Measurements from ENCODE around the gene PIP5K1C. TPM values are rescaled to one million over a fixed set of nuclear protein-coding genes. Genes with fewer than 3 reads are reported as not detected.
"Not testable (repeated sequence)": the region's sequence is repeated elsewhere in the genome, so short reads cannot be mapped to it uniquely, and the experiment has no call there.

The PIP5K1C gene
- total RNA-seq, 2 donors from 2014 or later, result 27.0 to 29.6 TPM

DNA sequence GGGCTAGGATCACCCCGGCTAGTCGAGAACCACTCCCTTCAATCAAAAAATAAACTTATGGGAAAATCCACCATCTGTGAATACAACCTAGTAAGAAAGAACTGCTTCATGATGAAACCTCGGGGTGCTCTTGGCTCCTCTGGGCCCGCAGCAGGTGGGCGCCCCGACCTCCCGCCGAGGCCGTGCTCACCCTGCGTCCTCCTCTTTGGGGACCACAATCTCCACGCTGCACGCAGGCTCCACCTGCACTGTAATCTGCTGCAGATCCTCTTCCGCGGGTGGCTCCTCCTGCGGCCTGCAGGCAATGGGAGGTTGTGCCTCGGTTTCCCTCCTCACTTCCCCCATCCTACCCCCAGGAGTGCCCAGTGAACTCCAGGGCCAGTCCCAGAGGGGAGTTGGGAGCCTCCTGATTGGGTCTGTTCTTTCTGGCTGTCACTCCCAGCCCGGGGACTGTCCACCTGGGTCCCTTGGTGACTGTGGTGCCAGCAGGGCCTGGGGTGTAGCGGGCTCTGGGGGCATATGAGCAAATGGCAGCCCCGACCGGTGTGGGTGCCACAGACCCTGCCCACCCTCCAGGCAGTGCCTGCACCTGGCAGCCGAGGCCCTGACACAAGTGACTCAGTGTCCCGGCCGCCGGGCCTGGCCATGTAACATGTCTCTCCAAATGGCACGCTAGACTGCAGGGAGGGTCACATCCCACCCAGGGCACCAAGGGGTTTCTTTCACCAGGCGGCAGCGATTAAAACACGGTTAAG, 58.6 kb downstream of the PIP5K1C start:
- Mint-ChIP-seq H3K27ac (no peak overlapping the region), H3K9me3 (no peaks in the 10 kb centered on the region), H3K4me3 (no peak overlapping the region), H3K4me1 (ENCODE audit: low read depth in 2 of 2) (peaks cover 0 to 3% of the 10 kb centered on the region in 2 donors), H3K27me3 (no peaks in the 10 kb centered on the region), H3K36me3 (no peaks in the 10 kb centered on the region)
- no peak for ATAC-seq
- DNase-seq (ENCODE audit: low spot score), result no peak

DNA sequence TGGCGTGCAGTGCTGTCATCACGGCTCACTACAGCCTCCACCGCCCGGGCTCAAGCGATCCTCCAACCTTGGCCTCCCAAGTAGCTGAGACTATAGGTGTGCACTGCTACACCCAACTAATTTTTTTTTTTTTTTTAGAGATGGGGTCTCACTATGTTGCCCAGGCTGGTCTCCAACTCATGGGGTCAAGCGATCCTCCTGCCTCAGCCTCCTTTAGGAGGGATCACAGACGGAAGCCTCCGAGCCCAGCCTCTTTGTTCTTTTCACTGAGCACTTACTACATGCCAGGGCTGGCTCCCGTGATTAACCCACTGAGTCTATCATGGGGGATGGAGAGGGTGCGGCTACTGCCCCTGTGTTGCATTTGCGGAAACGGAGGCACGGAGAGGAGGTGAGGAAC, 60.8 kb downstream of the PIP5K1C start:
- Mint-ChIP-seq H3K4me1 (ENCODE audit: low read depth in 2 of 2) (peaks cover 0 to 3% of the 10 kb centered on the region in 2 donors), H3K27me3 (no peaks in the 10 kb centered on the region), H3K27ac (no peak overlapping the region), H3K4me3 (no peak overlapping the region), H3K9me3 (no peaks in the 10 kb centered on the region), H3K36me3 (no peaks in the 10 kb centered on the region)
- ATAC-seq (no peak), DNase-seq (ENCODE audit: low spot score) (no peak)

DNA sequence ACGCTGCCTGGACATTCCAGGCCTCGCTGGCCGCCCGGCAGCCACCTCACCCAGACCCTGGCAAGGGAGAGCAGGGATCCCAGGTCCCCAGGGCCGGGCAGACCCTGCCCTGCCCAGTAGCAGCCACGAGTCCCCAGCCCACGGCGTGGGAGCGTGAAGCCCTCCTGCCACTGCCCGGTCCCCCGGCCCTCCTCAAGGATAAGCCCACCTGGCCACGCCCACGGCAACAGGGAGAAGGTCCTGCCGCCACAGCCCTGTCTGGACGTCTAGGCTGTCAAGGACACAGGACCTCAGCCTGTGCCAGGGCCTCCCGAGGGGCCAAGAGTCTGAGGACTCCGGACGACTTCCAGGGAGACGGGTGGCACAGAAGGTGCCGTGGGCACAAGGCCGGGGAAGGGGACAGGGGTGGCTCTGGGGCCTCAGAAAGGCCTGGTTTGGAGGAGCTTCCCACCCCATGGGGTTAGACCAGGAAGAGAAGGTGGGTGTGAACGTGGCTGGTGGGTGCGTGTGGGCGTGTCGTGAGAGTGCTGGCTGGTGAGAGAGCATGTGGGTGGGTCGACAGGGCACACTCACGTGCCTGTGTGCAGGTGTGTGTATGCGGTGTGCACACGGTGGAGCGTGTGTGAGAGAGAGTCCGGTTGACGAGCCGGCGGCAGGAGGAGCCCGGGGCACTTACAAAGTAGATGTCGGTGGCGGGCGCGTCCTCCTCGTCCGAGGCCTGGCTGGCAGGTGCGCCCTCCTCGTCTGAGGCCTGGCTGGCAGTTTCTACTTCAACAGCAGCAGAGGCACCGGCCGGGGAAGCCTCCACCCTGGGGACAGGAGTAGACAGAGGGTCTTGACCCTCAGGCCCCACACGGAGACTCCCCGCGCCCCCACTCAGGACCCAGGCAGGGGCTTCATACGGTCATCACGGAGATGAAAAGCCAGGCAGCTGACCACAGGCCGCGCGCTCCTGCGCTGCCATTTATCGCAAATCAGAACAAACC, 61.8 kb downstream of the PIP5K1C start:
- H3K36me3 Mint-ChIP-seq, result no peaks in the 10 kb centered on the region
- no peak for ATAC-seq
- no peaks in the 10 kb centered on the region for H3K27me3 Mint-ChIP-seq
- H3K9me3 Mint-ChIP-seq, result no peaks in the 10 kb centered on the region
- H3K4me3 Mint-ChIP-seq, result no peak overlapping the region
- H3K4me1 Mint-ChIP-seq (ENCODE audit: low read depth in 2 of 2), result peaks cover 0 to 3% of the 10 kb centered on the region in 2 donors
- no peak overlapping the region for H3K27ac Mint-ChIP-seq
- no peak for DNase-seq (ENCODE audit: low spot score)

DNA sequence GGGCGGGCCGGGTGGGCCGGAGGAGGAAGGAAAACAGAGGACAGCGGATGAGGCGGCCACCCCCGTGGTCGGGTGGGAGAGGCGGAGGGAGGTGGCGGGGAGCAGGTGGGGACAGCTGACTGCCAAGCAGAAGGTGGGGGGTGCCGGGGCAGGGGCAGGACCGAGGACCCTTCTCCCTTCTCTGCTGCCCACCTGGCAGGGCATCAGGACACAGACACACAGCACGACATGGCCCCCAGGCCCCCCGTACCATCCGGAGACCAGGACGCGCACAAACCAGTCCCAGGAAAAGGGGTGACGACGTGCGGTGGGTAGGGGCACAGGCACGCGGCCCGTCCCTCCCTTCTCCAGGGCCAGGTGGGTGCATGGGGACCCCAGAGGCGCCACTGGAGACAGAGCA, 62.6 kb downstream of the PIP5K1C start:
- Mint-ChIP-seq H3K36me3 (no peaks in the 10 kb centered on the region), H3K4me1 (ENCODE audit: low read depth in 2 of 2) (peaks cover 0 to 3% of the 10 kb centered on the region in 2 donors), H3K9me3 (no peaks in the 10 kb centered on the region), H3K4me3 (no peak overlapping the region), H3K27me3 (no peaks in the 10 kb centered on the region), H3K27ac (no peak overlapping the region)
- DNase-seq (ENCODE audit: low spot score) (no peak), ATAC-seq (no peak)

DNA sequence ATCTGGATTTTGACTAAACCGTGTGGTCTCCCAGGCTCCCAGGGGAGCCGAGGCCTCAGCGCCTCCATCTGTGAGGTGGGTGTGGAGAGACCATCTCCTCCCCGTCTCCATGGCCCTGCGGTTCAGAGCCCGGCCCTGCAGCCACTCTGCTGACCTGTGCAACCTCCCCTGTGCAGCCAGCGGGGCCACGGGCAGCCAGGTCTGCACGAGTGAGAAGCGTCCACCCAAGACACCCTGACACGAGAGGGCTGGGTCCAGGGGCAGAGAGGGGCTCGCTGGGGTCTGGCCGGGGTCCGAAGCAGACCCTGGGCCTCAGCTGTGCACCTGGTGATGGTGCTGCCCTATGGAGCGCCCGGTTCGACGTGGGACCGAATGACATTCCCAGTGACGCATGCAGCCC, 63.3 kb downstream of the PIP5K1C start:
- H3K4me3 Mint-ChIP-seq, result no peak overlapping the region
- peaks cover 0 to 3% of the 10 kb centered on the region in 2 donors for H3K4me1 Mint-ChIP-seq (ENCODE audit: low read depth in 2 of 2)
- no peaks in the 10 kb centered on the region for H3K9me3 Mint-ChIP-seq
- H3K27ac Mint-ChIP-seq, result no peak overlapping the region
- DNase-seq (ENCODE audit: low spot score) (no peak), ATAC-seq (no peak)
- H3K36me3 Mint-ChIP-seq, result no peaks in the 10 kb centered on the region
- no peaks in the 10 kb centered on the region for H3K27me3 Mint-ChIP-seq

DNA sequence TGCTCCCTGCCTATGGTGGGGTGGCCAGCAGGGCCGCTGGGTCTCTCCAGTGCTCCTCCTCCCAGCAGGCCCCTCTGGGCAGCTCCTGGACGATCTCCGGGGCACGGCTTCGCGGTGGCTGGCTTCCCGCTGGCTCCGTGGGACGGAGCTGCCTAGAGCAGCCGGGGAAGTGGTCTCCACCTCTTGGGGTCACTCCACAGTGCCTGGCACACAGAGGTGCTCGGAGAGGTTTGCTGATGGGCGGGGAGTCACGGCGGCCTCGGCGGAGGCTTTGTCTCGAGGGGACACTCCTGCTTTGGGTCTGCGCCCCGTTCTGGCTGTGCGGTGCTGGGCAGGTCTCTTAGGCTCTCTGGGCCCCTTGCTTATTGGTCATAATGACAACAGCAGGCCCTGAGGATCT, 63.8 kb downstream of the PIP5K1C start:
- no peak for ATAC-seq
- Mint-ChIP-seq H3K27me3 (no peaks in the 10 kb centered on the region), H3K27ac (no peak overlapping the region), H3K36me3 (no peaks in the 10 kb centered on the region), H3K4me1 (ENCODE audit: low read depth in 2 of 2) (peaks cover 0 to 3% of the 10 kb centered on the region in 2 donors), H3K4me3 (no peak overlapping the region), H3K9me3 (no peaks in the 10 kb centered on the region)
- DNase-seq (ENCODE audit: low spot score), result no peak

DNA sequence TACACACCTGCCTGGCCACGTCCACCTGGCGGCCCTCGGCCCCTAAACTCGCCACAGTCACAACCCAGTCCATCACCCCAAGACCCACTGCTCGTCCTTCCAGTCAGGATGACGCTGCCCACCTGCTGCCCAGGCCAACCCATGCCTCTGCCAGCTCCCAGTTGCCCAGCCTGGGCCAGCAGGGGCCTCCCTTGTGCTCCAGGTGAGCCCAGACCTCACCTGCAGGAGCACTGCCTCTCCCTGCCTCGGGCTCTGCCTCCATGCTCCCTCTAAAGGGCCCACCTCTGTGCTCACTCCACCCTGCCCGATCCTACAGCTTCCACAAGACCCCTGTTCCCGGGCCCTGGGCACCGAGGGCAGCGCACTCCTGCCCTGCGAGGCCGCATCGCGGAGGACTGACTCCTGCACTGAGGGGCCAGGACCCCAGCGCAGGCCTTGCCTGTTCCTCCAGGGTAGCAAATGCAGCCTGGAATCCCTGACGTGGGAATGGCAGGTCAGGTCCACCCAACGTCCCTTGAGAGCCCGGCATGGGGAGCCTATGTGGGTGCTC, 65.7 kb downstream of the PIP5K1C start:
- no peaks in the 10 kb centered on the region for H3K27me3 Mint-ChIP-seq
- H3K4me3 Mint-ChIP-seq, result no peak overlapping the region
- H3K27ac Mint-ChIP-seq, result no peak overlapping the region
- no peaks in the 10 kb centered on the region for H3K36me3 Mint-ChIP-seq
- no peaks in the 10 kb centered on the region for H3K9me3 Mint-ChIP-seq
- no peak for ATAC-seq
- peaks cover 0 to 10% of the 10 kb centered on the region in 2 donors for H3K4me1 Mint-ChIP-seq (ENCODE audit: low read depth in 2 of 2)
- no peak for DNase-seq (ENCODE audit: low spot score)

DNA sequence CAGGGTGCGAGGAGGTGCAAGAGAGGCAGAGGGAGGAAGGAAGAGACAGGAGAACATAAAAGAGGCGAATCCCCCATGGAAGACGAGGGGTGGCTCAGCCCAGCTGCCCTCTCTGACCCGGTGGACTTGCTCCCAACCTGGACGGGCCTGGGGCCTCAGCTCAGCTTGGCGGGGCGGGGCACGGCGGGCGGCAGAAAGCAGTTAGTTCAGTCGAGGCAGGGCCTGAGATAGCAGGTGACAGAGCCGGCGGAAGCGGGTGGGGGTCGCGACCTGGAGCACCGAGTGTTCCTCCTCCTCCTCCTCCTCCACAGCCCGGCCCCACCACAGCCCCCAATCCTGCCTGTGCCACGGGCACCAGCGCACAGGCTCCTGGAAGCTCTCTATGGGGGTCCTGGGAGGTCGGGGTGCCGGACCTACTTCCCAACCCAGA, 66.7 kb downstream of the PIP5K1C start:
- ATAC-seq, result no peak
- H3K4me3 Mint-ChIP-seq, result no peak overlapping the region
- no peaks in the 10 kb centered on the region for H3K36me3 Mint-ChIP-seq

DNA sequence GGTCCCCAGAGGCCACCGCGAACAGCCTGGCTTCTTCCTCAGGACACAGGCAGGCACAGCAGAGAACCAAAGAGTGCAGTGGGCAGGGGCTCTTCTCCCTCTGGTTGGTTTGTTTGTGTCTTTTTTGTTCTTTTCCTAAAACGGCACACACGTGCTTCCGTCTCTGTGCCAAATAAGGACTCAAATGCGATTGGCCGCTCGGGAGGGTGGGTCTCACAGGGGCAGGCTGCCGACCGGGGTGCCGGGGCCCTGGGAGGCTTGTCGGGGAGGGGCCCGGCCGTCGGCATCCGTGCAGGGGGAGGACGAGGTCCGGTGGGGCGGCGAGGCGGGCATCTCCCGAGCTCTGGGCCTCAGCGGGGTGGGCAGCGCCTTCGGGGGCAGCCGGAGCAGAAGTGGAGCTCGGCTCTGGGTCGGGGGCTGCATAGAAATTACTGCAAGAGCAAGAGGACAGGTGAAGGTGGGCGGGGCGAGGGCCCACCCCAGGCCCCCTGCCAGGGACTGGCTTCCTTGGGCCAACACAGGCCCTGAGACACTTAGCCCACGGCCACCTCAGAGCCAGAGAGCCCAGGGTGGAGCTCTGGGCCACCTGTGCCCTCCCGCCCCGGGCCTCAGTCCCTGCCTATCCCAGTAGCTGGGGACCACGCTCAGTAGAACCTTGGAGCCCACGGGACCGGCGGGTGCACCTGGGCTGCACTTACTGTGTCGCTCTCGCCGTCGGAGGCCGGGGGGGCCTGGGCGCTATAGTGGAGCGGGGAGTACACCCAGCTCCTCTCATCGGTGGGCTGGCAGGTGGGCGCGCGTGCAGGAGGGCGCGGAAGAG, 67.3 kb downstream of the PIP5K1C start:
- H3K27me3 Mint-ChIP-seq, result no peaks in the 10 kb centered on the region
- no peak overlapping the region for H3K27ac Mint-ChIP-seq
- no peak overlapping the region for H3K4me3 Mint-ChIP-seq
- peaks cover 0 to 7% of the 10 kb centered on the region in 2 donors for H3K4me1 Mint-ChIP-seq (ENCODE audit: low read depth in 2 of 2)
- DNase-seq (ENCODE audit: low spot score) (no peak), ATAC-seq (peak in 1 of 2 donors; percentile 26)
- H3K9me3 Mint-ChIP-seq, result no peaks in the 10 kb centered on the region
- no peaks in the 10 kb centered on the region for H3K36me3 Mint-ChIP-seq

More for the DNA sequence above, 66.7 kb downstream of the PIP5K1C start:
- H3K27ac Mint-ChIP-seq, result no peak overlapping the region
- no peak for DNase-seq (ENCODE audit: low spot score)
- peaks cover 0 to 9% of the 10 kb centered on the region in 2 donors for H3K4me1 Mint-ChIP-seq (ENCODE audit: low read depth in 2 of 2)
- H3K9me3 Mint-ChIP-seq, result no peaks in the 10 kb centered on the region
- no peaks in the 10 kb centered on the region for H3K27me3 Mint-ChIP-seq

DNA sequence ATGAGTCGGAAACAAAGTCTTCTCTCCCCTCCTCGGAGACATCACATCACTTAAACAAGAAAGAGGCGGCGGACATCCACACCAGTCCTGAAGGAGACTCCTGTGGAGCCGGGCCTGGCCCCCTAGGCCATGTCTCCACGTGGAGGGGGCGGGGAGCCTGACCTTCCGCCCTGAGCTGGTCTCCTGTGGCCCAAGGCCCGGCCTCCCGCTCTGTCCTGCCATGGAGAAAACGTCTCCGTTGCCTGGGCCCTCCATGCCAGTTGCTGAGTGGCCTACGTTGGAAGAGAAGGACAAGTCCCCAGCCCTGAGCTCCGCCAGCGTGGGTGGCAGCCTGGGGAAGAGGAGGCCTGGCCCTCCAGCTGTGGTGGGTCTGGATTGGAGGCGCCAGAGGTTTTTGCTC, 68.2 kb downstream of the PIP5K1C start:
- peaks cover 1 to 10% of the 10 kb centered on the region in 2 donors for H3K4me1 Mint-ChIP-seq (ENCODE audit: low read depth in 2 of 2)
- no peaks in the 10 kb centered on the region for H3K27me3 Mint-ChIP-seq
- ATAC-seq (no peak), DNase-seq (ENCODE audit: low spot score) (no peak)
- H3K4me3 Mint-ChIP-seq, result no peak overlapping the region
- no peak overlapping the region for H3K27ac Mint-ChIP-seq
- H3K36me3 Mint-ChIP-seq, result no peaks in the 10 kb centered on the region
- H3K9me3 Mint-ChIP-seq, result no peaks in the 10 kb centered on the region

DNA sequence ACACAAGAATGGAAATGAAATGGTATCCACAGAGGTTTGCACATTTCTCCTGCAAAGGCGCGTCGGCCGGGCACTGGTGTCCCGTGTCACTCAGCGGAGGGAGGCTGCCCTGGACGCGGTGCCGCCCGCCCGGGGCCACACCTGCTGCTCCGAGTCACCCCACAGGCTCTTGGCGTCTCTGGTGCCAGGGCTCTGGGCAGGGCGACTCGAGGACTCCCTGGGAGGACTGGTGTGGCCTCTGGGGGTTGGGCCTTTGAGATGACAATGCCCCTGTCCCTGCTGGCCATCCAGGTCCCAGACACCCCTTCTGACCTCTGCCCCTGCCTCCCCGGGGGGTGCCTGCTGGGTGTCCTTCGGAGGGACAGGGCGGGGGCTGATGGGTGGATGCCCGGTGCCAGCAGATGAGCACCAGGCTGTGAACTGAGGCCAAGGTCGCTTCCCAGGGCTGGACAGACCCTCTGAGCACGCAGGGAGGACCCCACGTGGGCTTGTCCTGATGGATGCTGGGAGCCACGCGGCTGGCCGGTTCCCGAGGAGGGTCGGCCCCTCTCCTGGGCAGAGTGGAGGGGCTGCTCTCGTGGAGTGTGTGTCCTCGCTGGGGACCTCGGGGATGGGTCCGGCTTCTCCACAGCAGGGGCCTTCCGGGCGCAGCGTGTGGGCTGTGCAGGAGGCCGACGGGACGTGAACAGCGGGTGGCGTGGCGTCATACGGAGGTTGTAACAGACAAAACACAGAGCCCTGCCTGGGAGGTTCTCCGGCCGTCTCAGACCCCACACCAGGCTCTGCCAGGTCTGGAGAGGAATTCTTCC, 69.0 kb downstream of the PIP5K1C start:
- Mint-ChIP-seq H3K4me3 (no peak overlapping the region), H3K27me3 (no peaks in the 10 kb centered on the region), H3K9me3 (no peaks in the 10 kb centered on the region), H3K36me3 (no peaks in the 10 kb centered on the region), H3K27ac (no peak overlapping the region), H3K4me1 (ENCODE audit: low read depth in 2 of 2) (peaks cover 6 to 17% of the 10 kb centered on the region in 2 donors)
- DNase-seq (ENCODE audit: low spot score) (no peak), ATAC-seq (no peak)

DNA sequence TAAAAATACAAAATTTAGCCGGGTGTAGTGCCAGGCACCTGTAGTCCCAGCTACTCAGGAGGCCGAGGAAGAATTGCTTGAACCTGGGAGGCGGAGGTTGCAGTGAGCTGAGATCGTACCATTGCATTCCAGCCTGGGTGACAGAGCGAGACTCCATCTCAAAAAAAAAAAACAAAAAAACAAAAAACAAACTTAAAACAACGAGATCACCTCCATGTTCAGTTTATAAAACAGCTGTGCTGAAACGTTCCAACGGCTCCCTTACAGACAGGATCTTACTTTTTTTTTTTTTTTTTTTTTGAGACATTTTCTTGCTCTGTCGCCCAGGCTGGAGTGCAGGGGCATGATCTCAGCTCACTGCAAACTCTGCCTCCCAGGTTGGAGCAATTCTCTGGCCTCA, 71.5 kb downstream of the PIP5K1C start:
- DNase-seq (ENCODE audit: low spot score); H3K4me3 Mint-ChIP-seq; H3K27me3 Mint-ChIP-seq; H3K27ac Mint-ChIP-seq; H3K9me3 Mint-ChIP-seq; H3K36me3 Mint-ChIP-seq; ATAC-seq: not testable (repeated sequence)
- H3K4me1 Mint-ChIP-seq (ENCODE audit: low read depth in 2 of 2), result peaks cover 19 to 29% of the 10 kb centered on the region in 2 donors
